ENCODE measurements around the gene WNT1. TPM values are rescaled to one million over a fixed set of nuclear protein-coding genes. Genes with fewer than 3 reads are reported as not detected.

WNT1 gene
- total and polyA plus RNA-seq, 4 donors = 0.09 to 0.20 (median 0.15) TPM; not detected in 1

- Histone ChIP-seq H3K27me3 (ENCODE audit: control insufficient read depth in 3 of 3, insufficient read depth in 3 of 3, low read length in 2 of 3) (no peaks in the 10 kb centered on the region), H3K4me1 (ENCODE audit: control insufficient read depth in 5 of 5, insufficient read depth in 5 of 5, low read length in 5 of 5) (peaks cover 5 to 14% (median 8%) of the 10 kb centered on the region in 5 donors), H3K27ac (ENCODE audit: low read depth in 1 of 2, low read length in 1 of 2) (no peak overlapping the region), H3K9ac (ENCODE audit: insufficient read depth in 1 of 2, low read length in 2 of 2) (no peak overlapping the region), H3K4me3 (no peak overlapping the region), H3K9me3 (ENCODE audit: control insufficient read depth in 4 of 4, insufficient read depth in 3 of 4, low read length in 3 of 4) (no peaks in the 10 kb centered on the region), H3K36me3 (ENCODE audit: control insufficient read depth in 4 of 4, insufficient read depth in 4 of 4, low read length in 4 of 4) (peaks cover 0 to 13% (median 4%) of the 10 kb centered on the region in 4 donors)
- no peak for ATAC-seq (ENCODE audit: insufficient read depth, low FRiP score)
- no peak for DNase-seq
- TF ChIP-seq, protein P1, sequence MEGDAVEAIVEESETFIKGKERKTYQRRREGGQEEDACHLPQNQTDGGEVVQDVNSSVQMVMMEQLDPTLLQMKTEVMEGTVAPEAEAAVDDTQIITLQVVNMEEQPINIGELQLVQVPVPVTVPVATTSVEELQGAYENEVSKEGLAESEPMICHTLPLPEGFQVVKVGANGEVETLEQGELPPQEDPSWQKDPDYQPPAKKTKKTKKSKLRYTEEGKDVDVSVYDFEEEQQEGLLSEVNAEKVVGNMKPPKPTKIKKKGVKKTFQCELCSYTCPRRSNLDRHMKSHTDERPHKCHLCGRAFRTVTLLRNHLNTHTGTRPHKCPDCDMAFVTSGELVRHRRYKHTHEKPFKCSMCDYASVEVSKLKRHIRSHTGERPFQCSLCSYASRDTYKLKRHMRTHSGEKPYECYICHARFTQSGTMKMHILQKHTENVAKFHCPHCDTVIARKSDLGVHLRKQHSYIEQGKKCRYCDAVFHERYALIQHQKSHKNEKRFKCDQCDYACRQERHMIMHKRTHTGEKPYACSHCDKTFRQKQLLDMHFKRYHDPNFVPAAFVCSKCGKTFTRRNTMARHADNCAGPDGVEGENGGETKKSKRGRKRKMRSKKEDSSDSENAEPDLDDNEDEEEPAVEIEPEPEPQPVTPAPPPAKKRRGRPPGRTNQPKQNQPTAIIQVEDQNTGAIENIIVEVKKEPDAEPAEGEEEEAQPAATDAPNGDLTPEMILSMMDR (IDR thresholded peaks at IDR 0.05; ENCODE audit: control extremely low read depth, extremely low read depth) = no peak
- WGBS, 2 donors = 96 to 97% methylated on average over 3 of the region's 3 CpGs
Observed at GRCh38 chr12:48954061-48954460, 24.1 kb upstream of the WNT1 start.

DNA sequence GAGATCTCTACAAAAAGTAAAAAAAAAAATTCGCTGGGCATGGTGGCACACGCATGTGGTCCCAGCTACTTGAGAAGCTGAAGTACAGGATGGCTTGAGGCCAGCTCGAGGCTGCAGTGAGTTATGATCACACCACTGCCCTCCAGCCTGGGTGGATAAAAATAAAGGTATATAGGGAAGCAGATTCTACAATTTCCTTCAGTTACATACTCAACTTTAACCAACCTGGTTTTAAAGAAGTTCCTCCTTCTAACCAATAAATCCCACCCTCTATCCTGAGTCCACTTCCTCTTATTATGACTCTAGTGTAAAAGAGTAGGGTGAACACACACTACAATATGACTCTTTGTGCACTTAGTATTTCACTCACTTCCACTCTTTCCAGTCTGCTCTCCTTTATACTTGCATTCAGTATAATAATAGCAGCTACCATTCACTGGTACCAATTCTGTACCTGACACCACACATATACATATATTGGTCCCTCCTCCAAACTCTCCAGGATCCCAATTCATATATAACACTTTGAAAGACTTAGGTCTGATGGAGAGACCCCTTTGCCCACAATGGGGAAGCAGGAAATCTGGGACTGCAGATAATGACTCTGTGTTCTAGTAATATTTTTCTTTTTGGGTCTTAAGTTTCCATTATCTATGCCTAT is 23.2 kb upstream of the WNT1 start:
- no peaks in the 10 kb centered on the region for H3K9me3 ChIP-seq (ENCODE audit: control insufficient read depth in 4 of 4, insufficient read depth in 3 of 4, low read length in 3 of 4)
- ATAC-seq (ENCODE audit: insufficient read depth, low FRiP score) (no peak), DNase-seq (no peak)
- TF ChIP-seq, protein P1 (IDR thresholded peaks at IDR 0.05; ENCODE audit: control extremely low read depth, extremely low read depth) = no peak
- no peak overlapping the region for H3K9ac ChIP-seq (ENCODE audit: insufficient read depth in 1 of 2, low read length in 2 of 2)
- no peak overlapping the region for H3K4me3 ChIP-seq
- H3K4me1 ChIP-seq (ENCODE audit: control insufficient read depth in 5 of 5, insufficient read depth in 5 of 5, low read length in 5 of 5) = peaks cover 5 to 14% (median 8%) of the 10 kb centered on the region in 5 donors
- WGBS, 2 donors = 14 to 49% methylated on average over 3 of the region's 3 CpGs
- no peaks in the 10 kb centered on the region for H3K27me3 ChIP-seq (ENCODE audit: control insufficient read depth in 3 of 3, insufficient read depth in 3 of 3, low read length in 2 of 3)
- H3K36me3 ChIP-seq (ENCODE audit: control insufficient read depth in 4 of 4, insufficient read depth in 4 of 4, low read length in 4 of 4) = peaks cover 0 to 9% (median 3%) of the 10 kb centered on the region in 4 donors
- H3K27ac ChIP-seq (ENCODE audit: low read depth in 1 of 2, low read length in 1 of 2) = no peak overlapping the region

GRCh38 chr12:48956279-48957140 is 21.6 kb upstream of the WNT1 start:
- WGBS, 2 donors = 2% methylated on average over 29 of the region's 29 CpGs
- TF ChIP-seq, protein P1 (IDR thresholded peaks at IDR 0.05; ENCODE audit: control extremely low read depth, extremely low read depth) = no peak
- H3K27ac ChIP-seq (ENCODE audit: low read depth in 1 of 2, low read length in 1 of 2) = peak overlapping the region; percentile 73 to 84

More at GRCh38 chr12:48956279-48957140, 21.6 kb upstream of the WNT1 start:
- Histone ChIP-seq H3K9me3 (ENCODE audit: control insufficient read depth in 4 of 4, insufficient read depth in 3 of 4, low read length in 3 of 4) (no peaks in the 10 kb centered on the region), H3K9ac (ENCODE audit: insufficient read depth in 1 of 2, low read length in 2 of 2) (peak overlapping the region; percentile 48 to 62), H3K4me1 (ENCODE audit: control insufficient read depth in 5 of 5, insufficient read depth in 5 of 5, low read length in 5 of 5) (peaks cover 5 to 14% (median 8%) of the 10 kb centered on the region in 5 donors), H3K27me3 (ENCODE audit: control insufficient read depth in 3 of 3, insufficient read depth in 3 of 3, low read length in 2 of 3) (no peaks in the 10 kb centered on the region), H3K36me3 (ENCODE audit: control insufficient read depth in 4 of 4, insufficient read depth in 4 of 4, low read length in 4 of 4) (peaks cover 0 to 9% (median 3%) of the 10 kb centered on the region in 4 donors), H3K4me3 (peak overlapping the region; percentile 92)
- DNase-seq = peak; percentile 93 to 96 (median 95)
- ATAC-seq (ENCODE audit: insufficient read depth, low FRiP score) = peak; percentile 87
